ENCODE data around the gene ZBTB45. TPM values are rescaled to one million over a fixed set of nuclear protein-coding genes. Genes with fewer than 3 reads are reported as not detected.
"Not testable (repeated sequence)": the region's sequence is repeated elsewhere in the genome, so short reads cannot be mapped to it uniquely, and the experiment has no call there.

The ZBTB45 gene
- polyA plus RNA-seq, 1 donor from 2014 or later, result 6.8 TPM

- H2AFZ ChIP-seq (ENCODE audit: low read depth, low read length), result no peak overlapping the region
- no peaks in the 10 kb centered on the region for H3K9me2 ChIP-seq (ENCODE audit: insufficient read depth, low read length)
- TF ChIP-seq EP300 (conservative IDR thresholded peaks at IDR 0.05; ENCODE audit: poor library complexity, severe bottlenecking) (no peak), MXI1 (conservative IDR thresholded peaks at IDR 0.05; ENCODE audit: poor library complexity, severe bottlenecking) (no peak), TAF1 (IDR thresholded peaks at IDR 0.05; ENCODE audit: low read depth) (no peak), SMC3 (conservative IDR thresholded peaks at IDR 0.05; ENCODE audit: poor library complexity) (no peak), REST (IDR thresholded peaks at IDR 0.05; ENCODE audit: borderline replicate concordance) (no peak), POLR2AphosphoS5 (IDR thresholded peaks at IDR 0.05) (no peak), EZH2 (IDR thresholded peaks at IDR 0.05; ENCODE audit: borderline replicate concordance, insufficient read depth, low read length, poor library complexity, severe bottlenecking) (no peak), CTCF (IDR thresholded peaks at IDR 0.05; ENCODE audit: poor library complexity, severe bottlenecking) (no peak), RAD21 (conservative IDR thresholded peaks at IDR 0.05) (no peak)
Measured at GRCh38 chr19:58509731-58510083, 9.9 kb downstream of the ZBTB45 start.

DNA sequence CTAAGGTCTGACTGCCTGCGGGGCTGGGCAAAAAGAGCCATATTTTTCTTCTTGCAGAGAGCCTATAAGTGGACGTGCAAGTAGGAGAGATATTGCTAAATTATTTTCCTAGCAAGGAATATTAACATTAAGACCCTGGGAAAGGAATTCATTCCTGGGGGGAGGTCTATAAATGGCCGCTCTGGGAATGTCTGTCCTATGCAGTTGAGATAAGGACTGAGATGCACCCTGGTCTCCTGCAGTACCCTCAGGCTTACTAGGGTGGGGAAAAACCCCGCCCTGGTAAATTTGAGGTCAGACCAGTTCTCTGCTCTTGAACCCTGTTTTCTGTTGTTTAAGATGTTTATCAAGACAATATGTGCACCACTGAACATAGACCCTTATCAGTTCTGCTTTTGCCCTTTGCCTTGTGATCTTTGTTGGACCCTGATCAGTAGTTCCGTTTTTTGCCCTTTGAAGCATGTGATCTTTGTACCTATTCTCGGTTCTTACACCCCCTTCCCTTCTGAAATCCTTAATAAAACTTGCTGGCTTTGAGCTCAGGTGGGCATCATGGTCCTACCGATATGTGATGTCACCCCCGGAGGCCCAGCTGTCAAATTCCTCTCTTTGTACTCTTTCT is 11.9 kb downstream of the ZBTB45 start:
- H3K4me2 ChIP-seq (ENCODE audit: low read length); H3K9ac ChIP-seq (ENCODE audit: low read length); H3K9me3 ChIP-seq (ENCODE audit: low read length); H4K20me1 ChIP-seq (ENCODE audit: insufficient read depth); H3K27me3 ChIP-seq (ENCODE audit: insufficient read depth, low read depth, low read length); H3K9me2 ChIP-seq (ENCODE audit: insufficient read depth, low read length); H3K36me3 ChIP-seq (ENCODE audit: insufficient read depth, low read length); H3K4me3 ChIP-seq (ENCODE audit: low read length); H3K79me2 ChIP-seq (replicated peaks; ENCODE audit: insufficient read depth, low read length); H2AFZ ChIP-seq (ENCODE audit: low read depth, low read length); H3K27ac ChIP-seq (ENCODE audit: low read length); H3F3A ChIP-seq (ENCODE audit: insufficient read depth, low read length, poor library complexity, severe bottlenecking): not testable (repeated sequence)

More at GRCh38 chr19:58509731-58510083, 9.9 kb downstream of the ZBTB45 start:
- Histone ChIP-seq H3K9ac (ENCODE audit: low read length) (no peak overlapping the region), H3K4me3 (ENCODE audit: low read length) (no peak overlapping the region), H3K79me2 (replicated peaks; ENCODE audit: insufficient read depth, low read length) (no peaks in the 10 kb centered on the region), H3K36me3 (ENCODE audit: insufficient read depth, low read length) (no peaks in the 10 kb centered on the region), H3K27me3 (ENCODE audit: insufficient read depth, low read depth, low read length) (no peaks in the 10 kb centered on the region), H3K4me2 (ENCODE audit: low read length) (no peak overlapping the region), H3K9me3 (ENCODE audit: low read length) (no peaks in the 10 kb centered on the region), H4K20me1 (ENCODE audit: insufficient read depth) (no peaks in the 10 kb centered on the region), H3K27ac (ENCODE audit: low read length) (no peak overlapping the region), H3F3A (ENCODE audit: insufficient read depth, low read length, poor library complexity, severe bottlenecking) (no peaks in the 10 kb centered on the region)

DNA sequence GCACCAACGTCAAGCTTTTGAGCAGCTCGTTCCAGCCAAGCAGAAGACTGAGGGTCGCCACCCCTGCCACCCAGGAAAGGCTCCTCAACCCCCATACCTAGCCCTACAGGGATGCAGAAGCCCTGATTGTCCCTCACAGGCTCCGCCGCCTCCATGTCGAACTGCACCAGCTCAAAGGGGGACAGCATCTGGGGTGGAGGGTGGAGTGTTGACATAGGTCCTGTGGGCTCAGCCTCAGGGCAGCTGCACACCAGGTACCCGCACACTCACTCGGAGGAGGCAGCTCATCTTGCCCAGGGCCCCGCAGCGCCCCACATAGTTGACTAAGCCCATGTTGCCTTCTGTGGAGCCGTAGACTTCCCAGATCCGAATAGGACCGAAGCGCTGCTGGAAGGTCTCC is 19.4 kb downstream of the ZBTB45 start:
- Histone ChIP-seq H3K9ac (ENCODE audit: low read length) (no peak overlapping the region), H3K4me2 (ENCODE audit: low read length) (no peak overlapping the region)
- TF ChIP-seq SMC3 (conservative IDR thresholded peaks at IDR 0.05; ENCODE audit: poor library complexity) (no peak), EZH2 (IDR thresholded peaks at IDR 0.05; ENCODE audit: borderline replicate concordance, insufficient read depth, low read length, poor library complexity, severe bottlenecking) (no peak), EP300 (conservative IDR thresholded peaks at IDR 0.05; ENCODE audit: poor library complexity, severe bottlenecking) (no peak), MXI1 (conservative IDR thresholded peaks at IDR 0.05; ENCODE audit: poor library complexity, severe bottlenecking) (no peak), RAD21 (conservative IDR thresholded peaks at IDR 0.05) (no peak), REST (IDR thresholded peaks at IDR 0.05; ENCODE audit: borderline replicate concordance) (no peak), TAF1 (IDR thresholded peaks at IDR 0.05; ENCODE audit: low read depth) (no peak), CTCF (IDR thresholded peaks at IDR 0.05; ENCODE audit: poor library complexity, severe bottlenecking) (no peak), POLR2AphosphoS5 (IDR thresholded peaks at IDR 0.05) (no peak)

More for the DNA sequence above, 19.4 kb downstream of the ZBTB45 start:
- H4K20me1 ChIP-seq (ENCODE audit: insufficient read depth), result no peaks in the 10 kb centered on the region
- no peaks in the 10 kb centered on the region for H3K79me2 ChIP-seq (replicated peaks; ENCODE audit: insufficient read depth, low read length)
- no peaks in the 10 kb centered on the region for H3K36me3 ChIP-seq (ENCODE audit: insufficient read depth, low read length)
- H3K27ac ChIP-seq (ENCODE audit: low read length), result no peak overlapping the region
- H3K27me3 ChIP-seq (ENCODE audit: insufficient read depth, low read depth, low read length), result no peaks in the 10 kb centered on the region
- H2AFZ ChIP-seq (ENCODE audit: low read depth, low read length), result no peak overlapping the region
- H3K9me2 ChIP-seq (ENCODE audit: insufficient read depth, low read length), result no peaks in the 10 kb centered on the region
- H3F3A ChIP-seq (ENCODE audit: insufficient read depth, low read length, poor library complexity, severe bottlenecking), result no peaks in the 10 kb centered on the region
- H3K4me3 ChIP-seq (ENCODE audit: low read length), result peak overlapping the region; percentile 68
- H3K9me3 ChIP-seq (ENCODE audit: low read length), result no peaks in the 10 kb centered on the region

Measured in neural cell (in vitro differentiated cells).